H9 (cell line): Measurements from ENCODE around the gene CC2D1A. TPM values are rescaled to one million over a fixed set of nuclear protein-coding genes. Genes with fewer than 3 reads are reported as not detected.

Source experiments
- DNase-seq: peaks from one replicate; pipeline ENCODE4 v3.0.0-alpha.2; 2017
- H2AFZ ChIP-seq: one replicate; pipeline ENCODE4 v1.6.1; 2013; ENCODE audit warnings: mild to moderate bottlenecking, low read length, control low read depth, moderate library complexity
- H2AK5ac ChIP-seq: 2 replicates; pipeline ENCODE4 v1.6.1; 2013; ENCODE audit warnings: low read length, control low read depth, mixed read lengths; ENCODE audit not compliant: insufficient read length
- H2BK120ac ChIP-seq: one replicate; pipeline ENCODE4 v1.6.1; 2013; ENCODE audit warnings: low read depth, mild to moderate bottlenecking, low read length, control low read depth, inconsistent platforms; ENCODE audit not compliant: poor library complexity, severe bottlenecking
- H2BK12ac ChIP-seq: 2 replicates; pipeline ENCODE4 v1.6.1; 2013; ENCODE audit warnings: low read length, control low read depth, mixed read lengths, low read depth; ENCODE audit not compliant: insufficient read length
- H2BK15ac ChIP-seq: 2 replicates; pipeline ENCODE4 v1.6.1; 2013; ENCODE audit warnings: low read depth, low read length, control low read depth
- H2BK20ac ChIP-seq: one replicate; pipeline ENCODE4 v1.6.1; 2013; ENCODE audit warnings: low read depth, mild to moderate bottlenecking, low read length, control low read depth, inconsistent platforms; ENCODE audit not compliant: poor library complexity, severe bottlenecking
- H2BK5ac ChIP-seq: 2 replicates; pipeline ENCODE4 v1.6.1; 2013; ENCODE audit warnings: low read length, control low read depth, mixed read lengths; ENCODE audit not compliant: insufficient read length
- H3K14ac ChIP-seq: 2 replicates; pipeline ENCODE4 v1.6.1; 2013; ENCODE audit warnings: low read length, control low read depth; ENCODE audit not compliant: insufficient read depth
- H3K18ac ChIP-seq: 2 replicates; pipeline ENCODE4 v1.6.1; 2013; ENCODE audit warnings: low read depth, mild to moderate bottlenecking, mixed read lengths, low read length, control low read depth; ENCODE audit not compliant: insufficient read length
- H3K23ac ChIP-seq: 2 replicates; pipeline ENCODE4 v1.6.1; 2013; ENCODE audit warnings: low read length, control low read depth, mixed read lengths, low read depth; ENCODE audit not compliant: insufficient read length
- H3K23me2 ChIP-seq: 2 replicates; pipeline ENCODE4 v1.6.1; 2013; ENCODE audit warnings: low read depth, mild to moderate bottlenecking, mixed read lengths, low read length, control low read depth; ENCODE audit not compliant: insufficient read length, poor library complexity, severe bottlenecking
- H3K27ac ChIP-seq: 2 replicates; pipeline ENCODE4 v1.5.1; 2013; ENCODE audit warnings: low read length, control low read depth, mixed read lengths, low read depth; ENCODE audit not compliant: insufficient read length
- H3K27me3 ChIP-seq: 2 replicates; pipeline ENCODE4 v1.6.1; 2013; ENCODE audit warnings: low read length, control low read depth, inconsistent platforms; ENCODE audit not compliant: insufficient read depth
- H3K4ac ChIP-seq: 2 replicates; pipeline ENCODE4 v1.6.1; 2013; ENCODE audit warnings: low read depth, mild to moderate bottlenecking, control low read depth, inconsistent platforms, low read length, moderate library complexity
- H3K4me1 ChIP-seq: 2 replicates; pipeline ENCODE4 v1.6.1; 2013; ENCODE audit warnings: low read length, control low read depth, inconsistent platforms; ENCODE audit not compliant: insufficient read depth
- H3K4me2 ChIP-seq: 2 replicates; pipeline ENCODE4 v1.6.1; 2013; ENCODE audit warnings: low read length, control low read depth, mixed read lengths; ENCODE audit not compliant: insufficient read length, insufficient read depth
- H3K56ac ChIP-seq: 2 replicates; pipeline ENCODE4 v1.6.1; 2013; ENCODE audit warnings: low read depth, mild to moderate bottlenecking, mixed read lengths, low read length, control low read depth; ENCODE audit not compliant: insufficient read length
- H3K79me1 ChIP-seq: 2 replicates; pipeline ENCODE4 v1.6.1; 2013; ENCODE audit warnings: low read depth, mild to moderate bottlenecking, moderate library complexity, low read length, control low read depth, inconsistent platforms; ENCODE audit not compliant: insufficient read depth, poor library complexity, severe bottlenecking
- H3K79me2 ChIP-seq: 2 replicates; pipeline ENCODE4 v1.6.1; 2013; ENCODE audit warnings: low read length, control low read depth, inconsistent platforms; ENCODE audit not compliant: insufficient read depth
- H3K9ac ChIP-seq: 2 replicates; pipeline ENCODE4 v1.6.1; 2013; ENCODE audit warnings: low read length, control low read depth, mixed read lengths; ENCODE audit not compliant: insufficient read length; ENCODE audit errors: extremely low read depth
- H3K9me3 ChIP-seq: one replicate; pipeline ENCODE4 v1.6.1; 2013; ENCODE audit warnings: low read depth, low read length, inconsistent platforms; ENCODE audit not compliant: control insufficient read depth
- H3T11ph ChIP-seq: one replicate; pipeline ENCODE4 v1.6.1; 2013; ENCODE audit warnings: mild to moderate bottlenecking, low read length, control low read depth, inconsistent platforms
- H4K20me1 ChIP-seq: one replicate; pipeline ENCODE4 v1.6.1; 2013; ENCODE audit not compliant: control insufficient read depth, insufficient read length, insufficient read depth
- H4K5ac ChIP-seq: 2 replicates; pipeline ENCODE4 v1.6.1; 2013; ENCODE audit warnings: low read depth, mild to moderate bottlenecking, mixed read lengths, low read length, control low read depth; ENCODE audit not compliant: insufficient read length
- H4K8ac ChIP-seq: replicated peaks from 2 replicates; pipeline ENCODE4 v1.6.1; 2013; ENCODE audit warnings: low read length, control low read depth, mixed read lengths, low read depth; ENCODE audit not compliant: insufficient read length
- H4K91ac ChIP-seq: 2 replicates; pipeline ENCODE4 v1.6.1; 2013; ENCODE audit warnings: low read depth, mild to moderate bottlenecking, moderate library complexity, mixed read lengths, low read length, control low read depth; ENCODE audit not compliant: insufficient read length
- H3K27ac Mint-ChIP-seq, 3 experiments: 2 replicates in 2 of 3; 3 replicates in 1 of 3; pipeline ENCODE4 v1.8.0; 2020 to 2021; ENCODE audit warnings: mixed read lengths in 3 of 3, mild to moderate bottlenecking in 1 of 3, moderate library complexity in 1 of 3
- H3K27me3 Mint-ChIP-seq: 2 replicates; pipeline ENCODE4 v1.8.0; 2021; ENCODE audit warnings: low read depth, mild to moderate bottlenecking, moderate library complexity, mixed read lengths
- H3K36me3 Mint-ChIP-seq, 3 experiments: 2 replicates in 2 of 3; 3 replicates in 1 of 3; pipeline ENCODE4 v1.8.0; 2020 to 2021; ENCODE audit warnings: low read depth in 3 of 3, mixed read lengths in 3 of 3; ENCODE audit not compliant: insufficient read depth in 1 of 3
- H3K4me1 Mint-ChIP-seq, 2 experiments: 2 replicates each; pipeline ENCODE4 v1.8.0; 2020; ENCODE audit warnings: mixed read lengths in 2 of 2
- H3K4me3 Mint-ChIP-seq, 2 experiments: 2 replicates in 1 of 2; 3 replicates in 1 of 2; pipeline ENCODE4 v1.8.0; 2020 to 2021; ENCODE audit warnings: mild to moderate bottlenecking in 2 of 2, mixed read lengths in 2 of 2, moderate library complexity in 1 of 2
- H3K9me3 Mint-ChIP-seq, 2 experiments: 2 replicates in 1 of 2; 3 replicates in 1 of 2; pipeline ENCODE4 v1.8.0; 2020; ENCODE audit warnings: mild to moderate bottlenecking in 2 of 2, mixed read lengths in 2 of 2, moderate library complexity in 1 of 2
- WGBS: extraction: QIAGEN DNeasy Blood & Tissue Kit; methylation state at CpG from one replicate; pipeline ENCODE4 v1.1.7; 2013; ENCODE audit warnings: missing lambda C conversion rate, low lambda C conversion rate, mixed read lengths; ENCODE audit not compliant: insufficient read length; ENCODE audit errors: extremely low coverage; 5-methylcytosine and 5-hydroxymethylcytosine counted together
- total RNA-seq: library from RNA; stranded (reverse); gene quantifications from 2 replicates; pipeline ENCODE4 v1.2.1, GENCODE V29; 2021
- TF ChIP-seq, protein P1 (sequence below): fragments of 200-600 bp; sonication (generic); conservative IDR thresholded peaks from 3 replicates; pipeline ENCODE4 v1.8.0; 2021; ENCODE audit warnings: antibody characterized with exemption, mild to moderate bottlenecking

The CC2D1A gene
- total RNA-seq, 1 experiment from 2014 or later: 48.5 TPM

DNA sequence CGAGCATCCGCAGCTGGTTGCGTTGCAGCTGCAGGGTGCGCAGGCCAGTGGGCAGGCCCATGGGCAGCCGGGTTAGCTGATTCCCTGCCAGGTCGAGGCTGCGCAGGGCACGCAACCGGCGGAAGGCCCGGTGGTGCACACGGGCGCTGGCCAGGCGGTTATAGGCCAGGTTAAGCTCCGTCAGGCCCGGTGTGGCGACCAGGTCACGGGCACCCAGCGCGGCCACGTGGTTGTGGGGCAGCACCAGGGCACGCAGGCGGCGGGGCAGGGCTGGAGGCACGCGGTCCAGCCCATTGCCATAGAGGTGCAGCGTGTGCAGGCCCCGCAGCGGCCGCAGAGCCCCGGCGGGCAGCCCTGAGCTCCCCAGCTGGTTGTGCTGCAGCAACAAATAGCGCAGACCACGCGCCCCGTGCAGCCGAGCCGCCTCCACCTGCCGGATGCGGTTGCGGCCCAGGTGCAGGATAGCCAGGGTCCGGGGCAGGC lies 27.0 kb downstream of the CC2D1A start:
- H3K4me1 Mint-ChIP-seq: peaks cover 14 to 29% of the 10 kb centered on the region in 2 experiments
- no peaks in the 10 kb centered on the region for H3K27me3 ChIP-seq
- no peak overlapping the region for H4K5ac ChIP-seq
- no peak for DNase-seq
- peaks cover 5% of the 10 kb centered on the region for H4K20me1 ChIP-seq
- no peaks in the 10 kb centered on the region for H3K9me3 Mint-ChIP-seq
- H2BK120ac ChIP-seq: no peak overlapping the region
- no peaks in the 10 kb centered on the region for H3K79me2 ChIP-seq
- H3K36me3 Mint-ChIP-seq: peaks cover 4 to 11% (median 6%) of the 10 kb centered on the region in 3 experiments; a peak in 6 of 7 replicates
- H3T11ph ChIP-seq: no peak overlapping the region
- H4K91ac ChIP-seq: no peak overlapping the region
- H3K9me3 ChIP-seq: no peaks in the 10 kb centered on the region
- H3K18ac ChIP-seq: no peak overlapping the region
- no peaks in the 10 kb centered on the region for H3K23me2 ChIP-seq
- H3K14ac ChIP-seq: no peak overlapping the region
- TF ChIP-seq, protein P1, sequence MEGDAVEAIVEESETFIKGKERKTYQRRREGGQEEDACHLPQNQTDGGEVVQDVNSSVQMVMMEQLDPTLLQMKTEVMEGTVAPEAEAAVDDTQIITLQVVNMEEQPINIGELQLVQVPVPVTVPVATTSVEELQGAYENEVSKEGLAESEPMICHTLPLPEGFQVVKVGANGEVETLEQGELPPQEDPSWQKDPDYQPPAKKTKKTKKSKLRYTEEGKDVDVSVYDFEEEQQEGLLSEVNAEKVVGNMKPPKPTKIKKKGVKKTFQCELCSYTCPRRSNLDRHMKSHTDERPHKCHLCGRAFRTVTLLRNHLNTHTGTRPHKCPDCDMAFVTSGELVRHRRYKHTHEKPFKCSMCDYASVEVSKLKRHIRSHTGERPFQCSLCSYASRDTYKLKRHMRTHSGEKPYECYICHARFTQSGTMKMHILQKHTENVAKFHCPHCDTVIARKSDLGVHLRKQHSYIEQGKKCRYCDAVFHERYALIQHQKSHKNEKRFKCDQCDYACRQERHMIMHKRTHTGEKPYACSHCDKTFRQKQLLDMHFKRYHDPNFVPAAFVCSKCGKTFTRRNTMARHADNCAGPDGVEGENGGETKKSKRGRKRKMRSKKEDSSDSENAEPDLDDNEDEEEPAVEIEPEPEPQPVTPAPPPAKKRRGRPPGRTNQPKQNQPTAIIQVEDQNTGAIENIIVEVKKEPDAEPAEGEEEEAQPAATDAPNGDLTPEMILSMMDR: no peak
- H4K8ac ChIP-seq: no peak overlapping the region
- no peak overlapping the region for H3K23ac ChIP-seq
- H3K4me1 ChIP-seq: peaks cover 3% of the 10 kb centered on the region; the same call in 1 of the 2 replicates
- H2BK20ac ChIP-seq: no peak overlapping the region
- H2AFZ ChIP-seq: no peak overlapping the region
- no peak overlapping the region for H2AK5ac ChIP-seq
- no peak overlapping the region for H3K9ac ChIP-seq
- H3K4me3 Mint-ChIP-seq: no peak overlapping the region
- H3K27ac Mint-ChIP-seq: peak overlapping the region in 2 of 3 experiments; percentile 37 to 53; a peak in 2 of 7 replicates
- H3K4ac ChIP-seq: no peak overlapping the region
- H2BK15ac ChIP-seq: no peak overlapping the region
- no peak overlapping the region for H3K4me2 ChIP-seq
- H2BK12ac ChIP-seq: no peak overlapping the region
- H3K79me1 ChIP-seq: no peaks in the 10 kb centered on the region
- no peak overlapping the region for H3K27ac ChIP-seq
- no peak overlapping the region for H3K56ac ChIP-seq
- no peak overlapping the region for H2BK5ac ChIP-seq
- H3K27me3 Mint-ChIP-seq: no peaks in the 10 kb centered on the region; the same call in 1 of the 2 replicates
- no CpG with 5 or more reads among the region's 42 CpGs for WGBS
